ENCODE measurements around the gene ATAD5.
A peak's percentile ranks its signal among the peaks of the same experiment; 100 is the strongest.
"Not testable (repeated sequence)": the region's sequence is repeated elsewhere in the genome, so short reads cannot be mapped to it uniquely, and the experiment has no call there.

The ATAD5 gene, protein sequence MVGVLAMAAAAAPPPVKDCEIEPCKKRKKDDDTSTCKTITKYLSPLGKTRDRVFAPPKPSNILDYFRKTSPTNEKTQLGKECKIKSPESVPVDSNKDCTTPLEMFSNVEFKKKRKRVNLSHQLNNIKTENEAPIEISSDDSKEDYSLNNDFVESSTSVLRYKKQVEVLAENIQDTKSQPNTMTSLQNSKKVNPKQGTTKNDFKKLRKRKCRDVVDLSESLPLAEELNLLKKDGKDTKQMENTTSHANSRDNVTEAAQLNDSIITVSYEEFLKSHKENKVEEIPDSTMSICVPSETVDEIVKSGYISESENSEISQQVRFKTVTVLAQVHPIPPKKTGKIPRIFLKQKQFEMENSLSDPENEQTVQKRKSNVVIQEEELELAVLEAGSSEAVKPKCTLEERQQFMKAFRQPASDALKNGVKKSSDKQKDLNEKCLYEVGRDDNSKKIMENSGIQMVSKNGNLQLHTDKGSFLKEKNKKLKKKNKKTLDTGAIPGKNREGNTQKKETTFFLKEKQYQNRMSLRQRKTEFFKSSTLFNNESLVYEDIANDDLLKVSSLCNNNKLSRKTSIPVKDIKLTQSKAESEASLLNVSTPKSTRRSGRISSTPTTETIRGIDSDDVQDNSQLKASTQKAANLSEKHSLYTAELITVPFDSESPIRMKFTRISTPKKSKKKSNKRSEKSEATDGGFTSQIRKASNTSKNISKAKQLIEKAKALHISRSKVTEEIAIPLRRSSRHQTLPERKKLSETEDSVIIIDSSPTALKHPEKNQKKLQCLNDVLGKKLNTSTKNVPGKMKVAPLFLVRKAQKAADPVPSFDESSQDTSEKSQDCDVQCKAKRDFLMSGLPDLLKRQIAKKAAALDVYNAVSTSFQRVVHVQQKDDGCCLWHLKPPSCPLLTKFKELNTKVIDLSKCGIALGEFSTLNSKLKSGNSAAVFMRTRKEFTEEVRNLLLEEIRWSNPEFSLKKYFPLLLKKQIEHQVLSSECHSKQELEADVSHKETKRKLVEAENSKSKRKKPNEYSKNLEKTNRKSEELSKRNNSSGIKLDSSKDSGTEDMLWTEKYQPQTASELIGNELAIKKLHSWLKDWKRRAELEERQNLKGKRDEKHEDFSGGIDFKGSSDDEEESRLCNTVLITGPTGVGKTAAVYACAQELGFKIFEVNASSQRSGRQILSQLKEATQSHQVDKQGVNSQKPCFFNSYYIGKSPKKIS (N-terminal part only)

DNA sequence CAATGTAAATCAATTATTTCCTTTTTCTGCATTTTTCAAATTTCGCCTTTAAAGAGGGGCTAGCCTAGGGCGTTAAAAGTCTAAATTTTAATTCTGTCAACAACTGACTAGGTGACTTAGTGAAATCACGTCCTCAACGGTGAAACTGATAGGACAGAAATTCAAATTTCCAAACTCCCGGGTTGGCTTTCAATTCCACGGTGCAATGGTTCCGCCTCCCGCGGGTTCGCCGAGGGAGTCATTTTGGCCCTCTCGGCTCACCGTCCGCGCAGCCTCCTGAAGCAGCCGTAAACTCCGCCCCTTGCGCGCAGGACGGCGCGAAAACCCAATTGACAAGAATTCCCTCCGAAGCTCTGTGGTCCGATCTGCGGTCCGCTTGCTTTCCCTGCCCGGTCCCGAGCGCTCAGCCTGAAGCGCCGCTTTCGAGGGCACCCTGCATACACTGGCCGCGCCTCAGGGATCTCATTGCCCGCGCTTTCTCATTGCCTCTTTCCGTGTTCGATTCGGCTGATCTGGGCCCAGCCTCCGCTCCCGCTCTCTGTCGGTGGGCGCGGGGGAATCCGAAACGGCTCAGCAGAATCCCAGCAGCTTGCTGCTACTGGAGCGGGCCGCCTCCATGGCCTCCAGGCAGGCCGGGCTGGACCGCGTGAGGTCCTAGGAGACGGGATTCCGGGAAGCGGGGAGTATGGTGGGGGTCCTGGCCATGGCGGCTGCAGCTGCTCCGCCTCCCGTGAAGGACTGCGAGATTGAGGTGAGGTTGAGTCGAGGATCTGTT lies at the start of gene ATAD5:
ATAD5 (plus strand) TSS at position 304 of the 775 bp plus-strand sequence; CDS start at position 686, 382 bp downstream.
- peak; percentile 93 for DNase-seq

DNA sequence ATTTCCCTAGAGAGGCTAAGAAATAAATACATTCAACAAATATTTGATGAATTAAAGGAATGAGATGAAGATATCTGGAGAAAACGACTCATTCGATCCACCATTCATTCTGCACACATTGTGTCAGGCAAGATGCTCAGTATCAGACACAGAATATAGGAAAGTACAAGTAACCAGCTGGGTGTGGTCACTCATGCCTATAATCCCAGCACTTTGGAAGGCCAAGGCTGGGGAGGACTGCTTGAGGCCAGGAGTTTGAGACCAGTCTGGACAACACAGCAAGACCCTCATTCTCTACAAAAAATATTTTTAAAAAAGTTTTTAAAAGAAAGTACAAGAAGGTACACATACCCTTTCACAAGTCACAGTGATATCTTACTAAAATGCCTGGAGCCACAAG lies 49.6 kb upstream of the ATAD5 start:
- DNase-seq: no peak

GRCh38 chr17:30788918-30789317 lies 42.8 kb upstream of the ATAD5 start:
- no peak for DNase-seq

GRCh38 chr17:30790279-30790678 lies 41.5 kb upstream of the ATAD5 start:
- no peak for DNase-seq

DNA sequence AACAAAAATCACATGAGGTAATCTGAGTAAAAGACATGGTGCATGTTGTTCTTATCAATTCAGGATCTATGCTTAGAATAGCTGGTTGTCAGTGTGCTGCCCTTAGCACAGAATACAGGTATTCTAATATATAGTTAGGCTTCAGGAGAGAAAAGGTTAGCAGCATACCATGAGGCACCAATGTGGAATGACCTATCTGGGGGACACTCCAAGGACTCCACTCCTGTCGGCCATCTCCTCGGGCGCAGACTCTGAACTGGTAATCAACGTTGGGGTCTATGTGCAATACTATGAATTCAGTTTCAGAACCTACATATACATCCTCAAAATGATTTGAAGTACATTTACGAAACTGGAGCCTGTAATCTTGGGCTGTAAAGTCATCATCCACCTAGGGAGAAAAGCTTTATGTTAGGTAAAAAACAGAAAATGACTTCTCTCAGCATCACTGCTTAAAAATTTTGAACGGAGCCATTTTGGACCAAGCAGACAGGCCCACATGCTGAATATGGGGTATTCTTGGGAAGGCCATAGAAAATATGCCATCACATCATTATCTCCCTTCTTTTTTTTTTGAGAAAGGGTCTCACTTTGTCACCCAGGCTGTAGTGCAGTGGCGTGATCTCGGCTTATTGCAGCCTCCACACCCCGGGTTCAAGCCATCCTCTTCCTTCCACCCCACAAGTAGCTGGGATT lies 38.3 kb upstream of the ATAD5 start:
- no peak for DNase-seq

DNA sequence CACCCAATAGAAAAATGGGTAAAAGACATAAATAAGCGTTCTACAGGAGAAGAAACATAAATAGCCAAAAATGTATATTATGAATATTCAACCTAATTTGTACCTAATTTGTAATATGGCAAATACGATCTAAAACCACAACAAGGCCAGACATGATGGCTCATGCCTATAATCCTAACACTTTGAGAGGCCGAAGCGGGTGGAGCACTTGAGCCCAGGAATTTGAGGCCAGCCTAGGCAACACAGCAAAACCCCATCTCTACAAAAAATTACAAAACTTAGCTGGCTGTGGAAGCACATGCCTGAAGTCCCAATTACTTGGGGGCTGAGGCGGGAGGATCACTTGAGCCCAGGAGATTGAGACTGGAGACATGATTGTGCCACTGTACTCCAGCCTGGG lies 37.4 kb upstream of the ATAD5 start:
- DNase-seq: no peak

DNA sequence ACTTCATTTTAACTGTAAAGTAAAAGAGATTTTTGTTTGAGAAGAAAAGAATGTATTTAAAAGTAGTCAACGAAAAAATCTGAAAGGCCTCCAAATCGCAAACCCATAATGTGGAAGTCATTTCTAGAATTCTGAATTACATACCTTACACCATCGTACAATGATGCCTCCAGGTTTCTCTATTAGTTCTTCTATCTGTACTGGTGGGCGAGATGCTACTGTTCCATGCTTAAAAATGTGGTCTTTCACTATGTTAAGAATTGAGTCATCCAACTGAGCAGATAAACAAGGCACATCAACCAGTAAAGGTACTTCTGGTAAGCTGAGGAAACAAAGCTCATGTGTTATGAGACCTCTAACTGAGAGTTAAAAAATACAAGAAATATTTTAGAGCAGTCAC lies 35.8 kb upstream of the ATAD5 start:
- DNase-seq: no peak

DNA sequence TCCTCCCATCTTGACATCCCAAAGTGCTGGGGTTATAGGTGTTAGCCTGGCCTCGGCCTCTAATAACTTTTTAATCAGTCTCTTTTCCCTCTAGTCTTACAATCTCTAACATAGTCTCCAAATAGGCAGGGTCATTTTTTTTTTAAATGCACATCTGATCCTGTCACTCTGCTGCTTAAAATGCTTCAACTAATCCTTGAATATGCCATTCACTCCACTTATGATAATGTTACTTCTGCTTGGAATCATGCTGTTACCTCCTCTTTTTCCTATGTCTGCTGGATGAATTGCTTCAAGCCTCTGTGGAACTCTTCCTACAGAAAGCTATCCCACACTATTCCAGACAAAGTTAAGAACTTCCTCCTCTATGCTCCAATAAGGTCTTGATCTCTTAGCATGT lies 30.1 kb upstream of the ATAD5 start:
- no peak for DNase-seq

DNA sequence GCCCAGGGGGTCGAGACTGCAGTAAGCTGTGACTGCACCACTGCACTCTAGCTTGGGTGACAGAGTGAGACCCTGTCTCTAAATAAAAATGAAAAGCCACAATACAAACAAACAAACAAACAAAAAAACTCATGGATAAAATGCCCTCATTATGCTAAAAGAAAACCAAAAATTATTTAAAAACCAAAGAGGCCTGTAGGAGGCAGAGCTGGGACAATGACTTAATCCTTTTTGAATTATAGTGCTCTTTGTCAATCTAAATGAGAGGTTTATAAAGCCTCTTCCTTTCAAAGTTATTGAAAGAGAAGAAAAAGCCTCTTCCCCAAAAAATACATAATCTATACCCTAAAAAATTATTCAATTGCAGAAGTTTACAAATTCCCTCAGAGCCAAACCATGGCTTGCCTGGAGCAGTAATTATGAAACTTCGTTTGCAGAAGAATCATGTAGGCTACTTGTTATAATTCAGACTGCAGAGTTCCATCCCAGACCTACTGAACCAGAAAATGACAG lies 25.8 kb upstream of the ATAD5 start:
- DNase-seq: no peak

DNA sequence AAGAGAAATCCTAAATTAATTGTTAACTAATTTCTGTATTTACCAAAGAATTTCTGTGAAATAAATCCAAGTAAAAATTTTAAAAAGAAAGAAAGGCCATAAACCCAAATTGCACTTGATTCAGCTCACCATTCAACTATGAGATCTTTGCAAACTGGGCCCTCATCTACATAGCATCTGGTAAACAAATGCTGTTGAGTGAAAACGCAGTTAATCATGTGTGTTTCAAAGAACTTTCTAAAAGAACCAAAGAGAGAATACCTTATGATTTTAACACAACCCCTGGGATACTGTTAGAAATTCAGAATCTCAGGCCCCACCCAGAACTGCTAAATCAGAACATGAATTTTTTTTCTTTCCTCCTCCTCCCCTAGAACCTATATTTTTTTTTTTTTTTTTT lies 23.9 kb upstream of the ATAD5 start:
- no peak for DNase-seq

DNA sequence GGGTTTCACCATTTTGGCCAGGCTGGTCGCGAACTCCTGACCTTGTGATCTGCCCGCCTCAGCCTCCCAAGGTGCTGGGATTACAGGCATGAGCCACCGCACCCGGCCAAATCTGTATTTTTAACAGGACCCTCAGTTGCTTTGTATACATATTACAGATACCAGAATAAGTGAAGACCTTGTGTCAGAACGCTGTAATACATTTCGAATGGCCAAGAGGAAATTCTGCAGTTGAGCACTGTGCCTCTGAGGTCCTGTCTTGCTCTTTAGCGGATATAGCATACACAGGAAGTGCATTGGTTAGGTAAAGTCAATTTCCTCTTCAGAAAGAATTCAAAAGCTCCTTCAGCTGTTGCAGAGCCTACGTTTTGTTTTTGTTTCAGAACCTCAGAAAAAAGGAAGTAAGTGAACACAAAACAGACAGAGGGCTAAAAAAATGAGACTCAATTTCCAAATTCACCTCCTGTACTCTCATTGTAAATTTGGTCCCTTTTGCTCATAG lies 22.9 kb upstream of the ATAD5 start:
- DNase-seq: no peak

GRCh38 chr17:30809867-30810266 lies 21.9 kb upstream of the ATAD5 start:
- DNase-seq: no peak

DNA sequence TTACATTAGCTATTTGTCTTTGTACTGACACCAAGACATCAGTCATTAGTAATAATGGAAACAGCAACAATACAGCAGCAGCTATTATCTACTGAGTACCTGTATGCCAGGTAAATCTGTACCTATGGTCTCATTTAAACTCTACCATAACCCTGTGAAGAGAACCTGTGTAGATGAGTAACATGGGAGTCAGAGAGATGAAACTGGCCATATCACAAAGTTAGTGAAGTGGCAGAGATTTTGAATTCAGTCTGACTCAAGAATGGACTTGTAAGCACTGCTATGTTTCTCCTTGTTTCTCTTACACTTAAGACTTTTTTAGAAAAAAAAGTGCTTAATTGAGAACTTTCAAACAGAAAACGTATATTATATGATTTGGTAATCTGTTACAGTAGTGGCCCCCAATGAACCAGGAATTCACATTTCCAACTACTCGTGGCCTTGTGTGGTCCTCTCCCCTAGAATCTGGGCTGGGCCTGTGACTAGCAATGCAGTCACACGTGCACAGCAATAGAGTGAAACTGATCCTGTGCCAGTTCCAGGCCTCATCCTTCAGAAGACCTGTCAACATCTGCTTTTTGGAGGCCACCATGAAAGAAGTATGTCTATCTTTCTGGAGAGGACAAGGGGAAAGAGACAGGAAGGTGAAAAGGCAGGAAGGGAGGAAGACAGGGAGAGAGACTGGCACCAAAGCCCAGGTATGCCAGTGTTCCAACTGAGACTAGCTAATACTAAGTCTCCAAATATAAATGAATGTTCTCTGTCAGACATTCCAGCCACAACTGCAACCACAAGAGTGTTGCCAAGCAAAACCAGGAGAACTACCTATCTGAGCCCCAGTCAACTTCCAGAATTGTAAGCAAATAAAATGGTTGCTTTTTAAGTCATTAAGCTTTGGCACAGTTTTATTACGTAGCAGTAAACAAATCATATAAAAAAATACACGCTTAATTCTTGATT lies 19.3 kb upstream of the ATAD5 start:
- DNase-seq: no peak

GRCh38 chr17:30814236-30814635 lies 17.5 kb upstream of the ATAD5 start:
- not testable (repeated sequence) for DNase-seq

DNA sequence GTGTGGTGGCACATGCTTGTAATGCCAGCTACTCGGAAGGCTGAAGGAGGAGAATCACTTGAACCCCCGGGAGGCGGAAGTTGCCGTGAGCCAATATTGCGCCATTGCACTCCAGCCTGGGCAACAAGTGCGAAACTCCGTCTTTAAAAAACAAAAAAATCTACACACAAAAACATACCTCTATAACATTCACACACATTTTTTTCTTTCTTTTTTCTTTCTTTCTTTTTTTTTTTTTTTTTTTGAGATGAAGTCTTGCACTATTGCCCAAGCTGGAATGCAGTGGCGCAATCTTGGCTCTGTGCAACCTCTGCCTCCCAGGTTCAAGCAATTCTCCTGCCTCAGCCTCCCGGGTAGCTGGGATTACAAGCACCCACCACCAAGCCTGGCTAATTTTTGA lies 16.9 kb upstream of the ATAD5 start:
- DNase-seq: not testable (repeated sequence)

DNA sequence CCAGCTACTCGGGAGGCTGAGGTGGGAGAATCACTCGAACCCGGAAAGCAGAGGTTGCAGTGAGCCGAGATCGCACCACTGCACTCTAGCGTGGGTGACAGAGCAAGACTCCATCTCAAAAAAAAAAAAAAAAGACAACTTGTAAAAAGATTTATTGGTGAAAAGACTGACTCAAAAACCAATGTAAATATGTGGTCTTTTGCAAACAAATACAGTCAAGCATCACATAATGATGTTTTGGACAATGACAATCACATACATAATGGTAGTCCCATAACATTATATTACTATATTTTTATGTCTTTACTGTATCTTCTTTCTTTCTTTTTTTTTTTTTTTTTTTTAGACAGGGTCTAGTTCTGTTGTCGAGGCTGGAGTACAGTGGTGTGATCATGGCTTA lies 15.6 kb upstream of the ATAD5 start:
- DNase-seq: no peak

DNA sequence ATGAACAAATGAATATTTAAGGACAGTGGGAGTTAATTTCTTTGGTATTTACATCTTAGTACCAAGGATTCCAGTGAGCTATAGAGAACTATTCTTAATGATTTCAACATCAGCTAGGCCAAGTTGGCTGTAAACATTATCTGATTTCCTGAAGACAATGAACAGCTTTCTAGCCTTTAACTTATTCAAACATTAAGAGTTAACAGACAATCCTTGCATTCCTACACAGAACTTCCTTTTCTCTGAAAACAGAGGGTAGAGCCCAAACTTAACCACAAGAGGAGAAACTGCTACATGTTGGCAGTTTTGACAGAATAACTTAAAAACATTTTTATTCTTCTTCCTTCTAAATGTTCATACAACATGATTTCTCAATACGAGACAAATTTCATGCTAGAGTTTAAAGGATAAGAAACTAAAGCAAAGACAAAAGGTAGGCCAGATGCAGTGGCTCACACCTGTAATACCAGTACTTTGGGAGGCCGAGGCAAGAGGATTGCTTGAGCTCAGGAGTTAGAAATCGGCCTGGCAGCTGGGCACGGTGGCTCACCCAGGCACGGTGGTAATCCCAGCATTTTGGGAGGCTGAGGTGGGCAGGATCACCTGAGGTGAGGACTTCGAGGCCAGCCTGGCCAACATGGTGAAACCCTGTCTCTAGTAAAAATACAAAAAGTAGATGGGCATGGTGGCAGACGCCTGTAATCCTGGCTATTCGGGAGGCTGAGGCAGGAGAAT lies 11.6 kb upstream of the ATAD5 start:
- DNase-seq: no peak

DNA sequence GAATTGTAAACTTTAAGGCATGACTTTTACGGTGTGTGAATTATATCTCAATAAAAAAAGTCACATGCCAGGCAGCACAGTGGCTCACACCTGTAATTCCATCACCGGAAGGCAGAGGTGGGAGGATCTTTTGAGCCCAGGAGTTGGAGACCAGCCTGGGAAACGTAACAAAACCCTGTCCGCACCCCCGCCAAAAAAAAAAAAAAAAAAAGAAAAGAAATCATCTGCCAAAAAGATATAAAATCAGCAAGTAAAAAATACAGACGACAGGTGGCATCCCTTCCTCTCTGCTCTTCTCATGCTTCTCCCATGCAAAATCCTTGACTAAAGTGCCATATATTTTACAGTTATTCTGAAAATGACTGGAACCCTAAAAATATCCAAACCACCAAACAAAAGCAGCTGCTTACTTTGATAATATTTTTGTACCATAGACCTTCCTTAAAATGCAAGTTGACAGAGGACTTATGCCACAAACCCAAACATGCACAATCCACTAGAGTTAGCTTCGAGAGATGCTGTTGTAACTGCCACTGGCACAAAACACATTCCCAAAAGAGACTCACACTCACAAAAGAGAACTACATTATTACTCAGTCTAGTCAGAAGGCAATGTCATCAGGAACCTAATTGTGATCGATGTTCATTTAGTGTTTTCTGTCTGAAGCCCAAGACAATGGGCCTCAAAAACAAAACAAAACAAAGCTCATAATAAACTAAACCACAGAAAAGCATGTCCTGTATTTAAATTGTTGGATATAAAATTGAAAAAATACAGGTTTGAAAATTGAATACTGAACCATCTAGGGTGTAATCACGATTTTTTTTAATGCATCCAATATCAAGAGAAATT lies 9.7 kb upstream of the ATAD5 start:
- no peak for DNase-seq

All from femur (tissue), 1 donor.